Neutrophil (primary cell): ENCODE data around the gene ZDHHC14.
"Not testable (repeated sequence)": the region's sequence is repeated elsewhere in the genome, so short reads cannot be mapped to it uniquely, and the experiment has no call there.

Experiments
- H3K27ac ChIP-seq: fragments of 200-600 bp; sonication (generic); 2 replicates; pipeline ENCODE4 v1.5.1; 2016; ENCODE audit warnings: mild to moderate bottlenecking, moderate library complexity
- H3K27me3 ChIP-seq: fragments of 200-600 bp; sonication (generic); 2 replicates; pipeline ENCODE4 v1.6.0; 2016; ENCODE audit warnings: mild to moderate bottlenecking
- H3K36me3 ChIP-seq: fragments of 200-600 bp; sonication (generic); 2 replicates; pipeline ENCODE4 v1.5.1; 2017
- H3K4me1 ChIP-seq, 2 experiments: fragments of 200-600 bp in 1 of 2; sonication (generic) in 1 of 2; 1 replicate in 1 of 2; 2 replicates in 1 of 2; pipeline versions ENCODE4 v1.5.1 to v1.6.1; 2013 to 2016; ENCODE audit warnings: low read depth in 1 of 2, low read length in 1 of 2, mild to moderate bottlenecking in 1 of 2, moderate library complexity in 1 of 2; ENCODE audit not compliant: control insufficient read depth in 1 of 2, insufficient read depth in 1 of 2
- H3K4me3 ChIP-seq, 2 experiments: fragments of 200-600 bp in 1 of 2; sonication (generic) in 1 of 2; 1 replicate in 1 of 2; 2 replicates in 1 of 2; pipeline ENCODE4 v1.5.1; 2013 to 2016; ENCODE audit warnings: low read depth in 1 of 2, low read length in 1 of 2, mild to moderate bottlenecking in 1 of 2, moderate library complexity in 1 of 2
- H3K9me3 ChIP-seq: fragments of 200-600 bp; sonication (generic); 2 replicates; pipeline ENCODE4 v1.5.1; 2016
- CTCF ChIP-seq: fragments of 200-600 bp; sonication (generic); IDR thresholded peaks from 2 replicates; pipeline ENCODE4 v1.5.1; 2016; ENCODE audit warnings: antibody characterized with exemption

ZDHHC14 gene

DNA sequence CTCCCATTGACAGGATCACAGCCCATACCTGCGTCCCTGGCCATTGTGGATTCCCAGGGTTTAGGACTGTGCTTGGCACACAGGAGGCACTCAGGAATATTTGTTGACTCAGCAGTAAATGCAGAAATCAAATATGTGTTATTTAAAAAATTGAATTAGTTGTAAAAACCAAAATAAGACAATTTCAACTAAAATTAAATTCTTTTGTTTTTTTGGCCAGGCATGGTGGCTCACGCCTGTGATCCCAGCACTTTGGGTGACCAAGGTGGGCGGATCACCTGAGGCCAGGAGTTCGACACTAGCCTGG is 85.3 kb downstream of the ZDHHC14 start:
- Histone ChIP-seq H3K27me3 (peaks cover 11% of the 10 kb centered on the region), H3K4me1 (no peaks in the 10 kb centered on the region), H3K27ac (no peak overlapping the region), H3K4me3 (no peak overlapping the region), H3K36me3 (no peaks in the 10 kb centered on the region), H3K9me3 (no peaks in the 10 kb centered on the region)
- no peak for TF ChIP-seq CTCF

GRCh38 chr6:157467339-157467738 is 86.3 kb downstream of the ZDHHC14 start:
- not testable (repeated sequence) for H3K4me1 ChIP-seq, H3K36me3 ChIP-seq, H3K4me3 ChIP-seq, H3K27me3 ChIP-seq, H3K9me3 ChIP-seq, H3K27ac ChIP-seq

GRCh38 chr6:157468054-157468453 is 87.1 kb downstream of the ZDHHC14 start:
- Histone ChIP-seq H3K4me1 (no peaks in the 10 kb centered on the region), H3K27ac (no peak overlapping the region), H3K36me3 (no peaks in the 10 kb centered on the region), H3K4me3 (no peak overlapping the region), H3K27me3 (no peaks in the 10 kb centered on the region), H3K9me3 (no peaks in the 10 kb centered on the region)
- no peak for TF ChIP-seq CTCF

DNA sequence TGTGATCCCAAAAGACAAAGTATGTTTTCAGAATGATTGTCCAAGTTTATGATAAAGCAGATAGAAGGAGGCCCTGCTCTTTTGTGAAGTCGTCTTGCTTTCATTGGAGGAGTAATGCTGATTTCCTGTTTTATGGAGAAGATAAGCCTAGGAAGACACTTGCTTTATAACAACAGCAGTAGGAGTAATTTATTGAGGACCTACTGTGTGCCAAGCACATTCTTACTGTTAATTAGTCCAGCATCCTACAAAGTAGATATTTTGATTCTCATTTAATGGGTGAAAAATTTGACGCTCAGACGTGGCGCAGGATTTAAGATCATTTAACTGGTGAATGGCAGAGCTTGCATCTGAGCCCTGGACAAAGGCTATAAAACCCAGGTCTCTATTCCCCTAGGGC is 87.6 kb downstream of the ZDHHC14 start:
- Histone ChIP-seq H3K4me1 (no peaks in the 10 kb centered on the region), H3K27ac (no peak overlapping the region), H3K9me3 (no peaks in the 10 kb centered on the region), H3K36me3 (no peaks in the 10 kb centered on the region), H3K4me3 (no peak overlapping the region), H3K27me3 (no peaks in the 10 kb centered on the region)
- TF ChIP-seq CTCF: no peak

GRCh38 chr6:157469378-157469777 is 88.4 kb downstream of the ZDHHC14 start:
- H3K4me1 ChIP-seq: no peaks in the 10 kb centered on the region
- no peak for TF ChIP-seq CTCF
- H3K27ac ChIP-seq: no peak overlapping the region
- no peaks in the 10 kb centered on the region for H3K36me3 ChIP-seq
- no peaks in the 10 kb centered on the region for H3K9me3 ChIP-seq
- no peaks in the 10 kb centered on the region for H3K27me3 ChIP-seq
- no peak overlapping the region for H3K4me3 ChIP-seq

DNA sequence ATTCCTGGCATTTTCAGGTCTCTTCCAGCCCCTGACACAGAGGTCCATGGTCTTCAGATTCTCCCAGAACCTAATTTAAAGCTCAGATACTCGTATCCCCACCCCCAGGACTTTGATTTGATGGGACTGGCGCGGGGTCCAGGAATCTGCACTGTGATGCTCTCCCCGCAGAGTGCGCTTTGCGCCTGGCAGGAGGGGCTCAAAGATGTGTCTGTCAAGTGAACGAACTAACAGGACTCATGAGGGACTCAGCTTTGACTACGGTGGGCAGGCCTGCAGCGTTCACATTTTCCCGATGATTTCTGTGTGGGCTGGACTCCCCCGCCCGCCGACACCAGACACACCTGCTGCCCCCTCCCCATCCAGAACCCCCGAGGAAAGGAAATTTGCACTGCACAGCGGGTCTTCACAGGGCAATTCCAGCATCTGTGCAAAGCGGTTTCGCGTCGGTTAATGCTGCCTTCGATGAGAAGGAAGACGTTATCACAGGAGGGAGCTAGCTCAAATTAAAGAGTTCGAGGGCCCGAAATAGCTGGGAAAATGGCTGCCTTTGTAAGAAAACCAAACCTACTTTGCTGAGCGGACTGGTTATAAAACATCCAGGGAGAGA is 90.2 kb downstream of the ZDHHC14 start:
- no peaks in the 10 kb centered on the region for H3K9me3 ChIP-seq
- no peaks in the 10 kb centered on the region for H3K4me1 ChIP-seq
- no peaks in the 10 kb centered on the region for H3K36me3 ChIP-seq
- H3K27ac ChIP-seq: no peak overlapping the region
- H3K27me3 ChIP-seq: no peaks in the 10 kb centered on the region
- no peak overlapping the region for H3K4me3 ChIP-seq
- TF ChIP-seq CTCF: no peak
